Measurements from ENCODE around the gene ASCL1. TPM values are rescaled to one million over a fixed set of nuclear protein-coding genes. Genes with fewer than 3 reads are reported as not detected.

The ASCL1 gene
- total RNA-seq, 1 experiment from 2014 or later = not detected

GRCh38 chr12:102963796-102964195 is 6.3 kb downstream of the ASCL1 start:
- Histone ChIP-seq H3K36me3 (no peaks in the 10 kb centered on the region), H3K4me3 (no peak overlapping the region), H3K27me3 (peaks cover 61% of the 10 kb centered on the region), H3K9me3 (no peaks in the 10 kb centered on the region)
- no peak for DNase-seq

- no peak for DNase-seq
- Histone ChIP-seq H3K27me3 (peaks cover 50% of the 10 kb centered on the region), H3K9me3 (no peaks in the 10 kb centered on the region), H3K36me3 (no peaks in the 10 kb centered on the region), H3K4me3 (no peak overlapping the region)
Observed at GRCh38 chr12:102964872-102965271, 7.4 kb downstream of the ASCL1 start.

- DNase-seq = no peak
- H3K36me3 ChIP-seq = no peaks in the 10 kb centered on the region
- H3K4me3 ChIP-seq = no peak overlapping the region
- no peaks in the 10 kb centered on the region for H3K9me3 ChIP-seq
- H3K27me3 ChIP-seq = peaks cover 48% of the 10 kb centered on the region
Observed at GRCh38 chr12:102965281-102966155, 8.0 kb downstream of the ASCL1 start.

- Histone ChIP-seq H3K36me3 (no peaks in the 10 kb centered on the region), H3K4me3 (no peak overlapping the region), H3K9me3 (no peaks in the 10 kb centered on the region), H3K27me3 (peaks cover 43% of the 10 kb centered on the region)
- no peak for DNase-seq
Observed at GRCh38 chr12:102966200-102966863, 8.9 kb downstream of the ASCL1 start.

- H3K9me3 ChIP-seq = no peaks in the 10 kb centered on the region
- no peaks in the 10 kb centered on the region for H3K36me3 ChIP-seq
- DNase-seq = no peak
- H3K27me3 ChIP-seq = peaks cover 17% of the 10 kb centered on the region
- H3K4me3 ChIP-seq = no peak overlapping the region
Observed at GRCh38 chr12:102970780-102971179, 13.3 kb downstream of the ASCL1 start.

GRCh38 chr12:102971227-102971626 is 13.8 kb downstream of the ASCL1 start:
- DNase-seq = no peak
- Histone ChIP-seq H3K36me3 (no peaks in the 10 kb centered on the region), H3K9me3 (no peaks in the 10 kb centered on the region), H3K27me3 (peaks cover 14% of the 10 kb centered on the region), H3K4me3 (no peak overlapping the region)

- Histone ChIP-seq H3K27me3 (no peaks in the 10 kb centered on the region; the same call in none of the 2 replicates), H3K36me3 (no peaks in the 10 kb centered on the region), H3K4me3 (no peak overlapping the region), H3K9me3 (no peaks in the 10 kb centered on the region)
- DNase-seq = no peak
Observed at GRCh38 chr12:102973583-102973982, 16.1 kb downstream of the ASCL1 start.

GRCh38 chr12:102976609-102977280 is 19.3 kb downstream of the ASCL1 start:
- Histone ChIP-seq H3K27me3 (no peaks in the 10 kb centered on the region), H3K9me3 (no peaks in the 10 kb centered on the region), H3K36me3 (no peaks in the 10 kb centered on the region), H3K4me3 (no peak overlapping the region)
- no peak for DNase-seq

- Histone ChIP-seq H3K27me3 (no peaks in the 10 kb centered on the region), H3K36me3 (no peaks in the 10 kb centered on the region), H3K9me3 (no peaks in the 10 kb centered on the region), H3K4me3 (no peak overlapping the region)
- DNase-seq = no peak
Observed at GRCh38 chr12:102977945-102978706, 20.7 kb downstream of the ASCL1 start.

GRCh38 chr12:102980350-102980749 is 22.9 kb downstream of the ASCL1 start:
- no peak for DNase-seq
- H3K36me3 ChIP-seq = no peaks in the 10 kb centered on the region

GRCh38 chr12:102990419-102990818 is 32.9 kb downstream of the ASCL1 start:
- no peaks in the 10 kb centered on the region for H3K27me3 ChIP-seq
- DNase-seq = no peak
- H3K36me3 ChIP-seq = no peaks in the 10 kb centered on the region
- no peaks in the 10 kb centered on the region for H3K9me3 ChIP-seq
- H3K4me3 ChIP-seq = no peak overlapping the region

More at GRCh38 chr12:102980350-102980749, 22.9 kb downstream of the ASCL1 start:
- Histone ChIP-seq H3K9me3 (no peaks in the 10 kb centered on the region), H3K4me3 (no peak overlapping the region), H3K27me3 (no peaks in the 10 kb centered on the region)

- H3K27me3 ChIP-seq = no peaks in the 10 kb centered on the region
- no peaks in the 10 kb centered on the region for H3K36me3 ChIP-seq
- H3K9me3 ChIP-seq = no peaks in the 10 kb centered on the region
- no peak for DNase-seq
- no peak overlapping the region for H3K4me3 ChIP-seq
Observed at GRCh38 chr12:102992297-102992696, 34.8 kb downstream of the ASCL1 start.

GRCh38 chr12:102992720-102993119 is 35.2 kb downstream of the ASCL1 start:
- Histone ChIP-seq H3K36me3 (no peaks in the 10 kb centered on the region), H3K4me3 (no peak overlapping the region), H3K9me3 (no peaks in the 10 kb centered on the region), H3K27me3 (no peaks in the 10 kb centered on the region)
- no peak for DNase-seq

- no peak overlapping the region for H3K4me3 ChIP-seq
- H3K9me3 ChIP-seq = no peaks in the 10 kb centered on the region
- H3K27me3 ChIP-seq = no peaks in the 10 kb centered on the region
- no peaks in the 10 kb centered on the region for H3K36me3 ChIP-seq
- no peak for DNase-seq
Observed at GRCh38 chr12:102993537-102993936, 36.1 kb downstream of the ASCL1 start.

- H3K36me3 ChIP-seq = no peaks in the 10 kb centered on the region
- H3K9me3 ChIP-seq = no peaks in the 10 kb centered on the region
- H3K4me3 ChIP-seq = no peak overlapping the region
- H3K27me3 ChIP-seq = no peaks in the 10 kb centered on the region
- DNase-seq = no peak
Observed at GRCh38 chr12:102995372-102995771, 37.9 kb downstream of the ASCL1 start.
